Caco-2 (cell line): ENCODE measurements around the gene TANK. TPM values are rescaled to one million over a fixed set of nuclear protein-coding genes. Genes with fewer than 3 reads are reported as not detected.

Source experiments
- BruUV-seq: library from RNA; stranded (reverse); fragments of 400-500 nt; replicated peaks from 2 replicates; lab custom pipeline; 2021; lab: Mats Ljungman, UMichigan
- CTCF ChIA-PET: fragments of 300-600 bp; sonication (Branson Sonifier 250); formaldehyde crosslinking; loops from one replicate; lab custom pipeline; 2022; ENCODE audit warnings: antibody characterized with exemption; lab: Charles Lee
- POLR2A ChIA-PET: fragments of 300-600 bp; sonication (Branson Sonifier 250); formaldehyde crosslinking; loops from one replicate; lab custom pipeline; 2022; ENCODE audit warnings: antibody characterized with exemption; lab: Charles Lee
- DNase-seq, 2 experiments: peaks; one replicate each; pipeline versions ENCODE4 v3.0.0 to v3.0.0-alpha.2; 2020 to 2022
- H3K27me3 ChIP-seq: replicated peaks from 2 replicates; pipeline ENCODE4 v1.6.0; 2011; ENCODE audit warnings: low read length; ENCODE audit not compliant: control insufficient read depth, insufficient read depth
- H3K36me3 ChIP-seq: 2 replicates; pipeline ENCODE4 v1.5.1; 2011; ENCODE audit warnings: low read length; ENCODE audit not compliant: control insufficient read depth, insufficient read depth
- H3K4me1 ChIP-seq: fragments of 250-450 bp; sonication (Bioruptor Pico); 2 replicates; pipeline ENCODE4 v1.5.1; 2020; ENCODE audit warnings: mild to moderate bottlenecking
- H3K4me3 ChIP-seq: 2 replicates; pipeline ENCODE4 v1.5.1; 2011; ENCODE audit warnings: low read depth, mild to moderate bottlenecking, control low read depth, low read length
- H3K9me3 ChIP-seq: fragments of 250-450 bp; sonication (Bioruptor Pico); 2 replicates; pipeline ENCODE4 v1.5.1; 2020; ENCODE audit warnings: mild to moderate bottlenecking, moderate library complexity
- H3K27ac Mint-ChIP-seq: one replicate; pipeline ENCODE4 v1.8.0; 2022; ENCODE audit warnings: mixed read lengths; ENCODE audit not compliant: unreplicated experiment
- H3K27me3 Mint-ChIP-seq: one replicate; pipeline ENCODE4 v1.8.0; 2022; ENCODE audit warnings: mixed read lengths; ENCODE audit not compliant: insufficient read depth, unreplicated experiment
- H3K36me3 Mint-ChIP-seq: one replicate; pipeline ENCODE4 v1.8.0; 2022; ENCODE audit warnings: mild to moderate bottlenecking, mixed read lengths; ENCODE audit not compliant: insufficient read depth, unreplicated experiment
- H3K4me1 Mint-ChIP-seq: one replicate; pipeline ENCODE4 v1.8.0; 2022; ENCODE audit warnings: low read depth, mixed read lengths; ENCODE audit not compliant: unreplicated experiment
- H3K4me3 Mint-ChIP-seq: one replicate; pipeline ENCODE4 v1.8.0; 2022; ENCODE audit warnings: mild to moderate bottlenecking, moderate library complexity, mixed read lengths; ENCODE audit not compliant: unreplicated experiment
- H3K9me3 Mint-ChIP-seq: one replicate; pipeline ENCODE4 v1.8.0; 2022; ENCODE audit warnings: mixed read lengths; ENCODE audit not compliant: unreplicated experiment
- intact Hi-C: fragments of 100-400 bp; cut with micrococcal nuclease; formaldehyde crosslinking; loops from one replicate; pipeline ENCODE4 v1.10.0; 2022; ENCODE audit not compliant: unreplicated experiment
- total RNA-seq: library from RNA; stranded (reverse); gene quantifications from 2 replicates; pipeline ENCODE4 v1.2.3, GENCODE V29; 2022
- TF ChIP-seq, protein P1 (sequence below), 2 experiments: fragments of 200-600 bp in 1 of 2; IDR thresholded peaks; 1 replicate in 1 of 2; 2 replicates in 1 of 2; pipeline versions ENCODE4 v1.5.1 to v1.8.0; 2011 to 2022; ENCODE audit warnings: antibody characterized with exemption in 1 of 2, control low read depth in 1 of 2, inconsistent platforms in 1 of 2, low read depth in 1 of 2, low read length in 1 of 2, mild to moderate bottlenecking in 1 of 2, moderate library complexity in 1 of 2; ENCODE audit not compliant: insufficient read depth in 1 of 2, severe bottlenecking in 1 of 2, unreplicated experiment in 1 of 2

Gene TANK
- total RNA-seq, 1 experiment from 2014 or later = 56.0 TPM

DNA sequence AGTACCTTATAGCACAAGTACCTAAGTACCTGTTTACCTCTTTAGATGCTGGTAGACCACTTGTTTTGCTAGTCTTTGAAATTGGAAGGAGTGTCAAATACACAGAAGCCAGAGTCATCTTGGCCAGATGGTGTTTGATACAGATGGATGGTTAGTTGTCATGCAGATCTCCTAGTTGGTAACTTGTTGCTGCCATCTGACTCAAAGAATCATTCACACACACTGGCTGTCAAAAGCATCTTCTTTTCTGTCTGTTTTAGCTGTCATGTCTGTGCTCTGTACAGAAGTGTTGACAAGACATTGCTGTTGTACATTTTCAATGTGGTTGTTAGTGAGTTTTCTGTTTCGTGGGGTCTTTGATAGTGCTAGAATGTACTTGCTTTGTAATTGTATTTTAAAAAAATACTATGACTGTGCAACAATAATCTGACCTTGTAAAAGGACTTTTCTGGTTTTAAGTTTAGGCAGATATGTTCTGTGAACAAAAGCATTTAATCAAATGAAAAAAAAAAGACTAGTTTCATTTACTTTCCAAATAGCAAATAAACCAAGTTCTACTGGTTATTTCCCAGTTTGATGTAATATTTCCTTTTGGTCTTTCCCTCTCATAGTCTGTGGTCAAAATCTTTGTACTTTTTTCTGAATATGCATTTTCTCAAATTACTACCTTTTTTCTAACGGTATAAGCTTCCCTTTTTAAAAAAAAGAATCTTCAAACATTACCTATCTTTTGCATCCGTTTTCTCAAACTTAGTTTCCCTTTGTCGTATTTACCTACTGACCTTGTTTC is 39.9 kb downstream of the TANK start:
- H3K4me1 Mint-ChIP-seq = no peaks in the 10 kb centered on the region
- Histone ChIP-seq H3K4me3 (no peak overlapping the region), H3K4me1 (no peaks in the 10 kb centered on the region), H3K36me3 (no peaks in the 10 kb centered on the region; the same call in 1 of the 2 replicates), H3K9me3 (no peaks in the 10 kb centered on the region), H3K27me3 (no peaks in the 10 kb centered on the region)
- intact Hi-C loops = no loop called here
- TF ChIP-seq, protein P1, sequence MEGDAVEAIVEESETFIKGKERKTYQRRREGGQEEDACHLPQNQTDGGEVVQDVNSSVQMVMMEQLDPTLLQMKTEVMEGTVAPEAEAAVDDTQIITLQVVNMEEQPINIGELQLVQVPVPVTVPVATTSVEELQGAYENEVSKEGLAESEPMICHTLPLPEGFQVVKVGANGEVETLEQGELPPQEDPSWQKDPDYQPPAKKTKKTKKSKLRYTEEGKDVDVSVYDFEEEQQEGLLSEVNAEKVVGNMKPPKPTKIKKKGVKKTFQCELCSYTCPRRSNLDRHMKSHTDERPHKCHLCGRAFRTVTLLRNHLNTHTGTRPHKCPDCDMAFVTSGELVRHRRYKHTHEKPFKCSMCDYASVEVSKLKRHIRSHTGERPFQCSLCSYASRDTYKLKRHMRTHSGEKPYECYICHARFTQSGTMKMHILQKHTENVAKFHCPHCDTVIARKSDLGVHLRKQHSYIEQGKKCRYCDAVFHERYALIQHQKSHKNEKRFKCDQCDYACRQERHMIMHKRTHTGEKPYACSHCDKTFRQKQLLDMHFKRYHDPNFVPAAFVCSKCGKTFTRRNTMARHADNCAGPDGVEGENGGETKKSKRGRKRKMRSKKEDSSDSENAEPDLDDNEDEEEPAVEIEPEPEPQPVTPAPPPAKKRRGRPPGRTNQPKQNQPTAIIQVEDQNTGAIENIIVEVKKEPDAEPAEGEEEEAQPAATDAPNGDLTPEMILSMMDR (IDR thresholded peaks at IDR 0.05; ENCODE audit: insufficient read depth in 1 of 2, low read depth in 1 of 2, low read length in 1 of 2, severe bottlenecking in 1 of 2, unreplicated experiment in 1 of 2) = no peak
- no peaks in the 10 kb centered on the region for H3K9me3 Mint-ChIP-seq
- CTCF ChIA-PET = no interaction called here
- H3K36me3 Mint-ChIP-seq = no peaks in the 10 kb centered on the region
- no peaks in the 10 kb centered on the region for H3K27me3 Mint-ChIP-seq
- no peak overlapping the region for H3K4me3 Mint-ChIP-seq
- no TSS peak for BruUV-seq
- no peak for DNase-seq
- no peak overlapping the region for H3K27ac Mint-ChIP-seq
- POLR2A ChIA-PET = no interaction called here

- intact Hi-C loops = no loop called here
- POLR2A ChIA-PET = no interaction called here
- no peaks in the 10 kb centered on the region for H3K27me3 Mint-ChIP-seq
- H3K4me1 Mint-ChIP-seq = no peaks in the 10 kb centered on the region
- no peaks in the 10 kb centered on the region for H3K4me1 ChIP-seq
- H3K27me3 ChIP-seq = no peaks in the 10 kb centered on the region
- no peaks in the 10 kb centered on the region for H3K36me3 Mint-ChIP-seq
- CTCF ChIA-PET = no interaction called here
- no peak overlapping the region for H3K27ac Mint-ChIP-seq
- no peak overlapping the region for H3K4me3 ChIP-seq
- no peak for DNase-seq
- BruUV-seq = no TSS peak
- H3K9me3 ChIP-seq = no peaks in the 10 kb centered on the region
- no peaks in the 10 kb centered on the region; the same call in 1 of the 2 replicates for H3K36me3 ChIP-seq
- H3K4me3 Mint-ChIP-seq = no peak overlapping the region
- no peaks in the 10 kb centered on the region for H3K9me3 Mint-ChIP-seq
- TF ChIP-seq, protein P1 (IDR thresholded peaks at IDR 0.05; ENCODE audit: insufficient read depth in 1 of 2, low read depth in 1 of 2, low read length in 1 of 2, severe bottlenecking in 1 of 2, unreplicated experiment in 1 of 2) = no peak
Observed at GRCh38 chr2:161204846-161205245, 44.6 kb downstream of the TANK start.

- intact Hi-C loops = no loop called here
- no peak for DNase-seq
- ChIA-PET CTCF (no interaction called here), POLR2A (no interaction called here)
- Mint-ChIP-seq H3K4me3 (no peak overlapping the region), H3K9me3 (no peaks in the 10 kb centered on the region), H3K27me3 (no peaks in the 10 kb centered on the region), H3K27ac (no peak overlapping the region), H3K4me1 (no peaks in the 10 kb centered on the region), H3K36me3 (no peaks in the 10 kb centered on the region)
- Histone ChIP-seq H3K36me3 (no peaks in the 10 kb centered on the region; the same call in 1 of the 2 replicates), H3K4me1 (no peaks in the 10 kb centered on the region), H3K27me3 (no peaks in the 10 kb centered on the region), H3K4me3 (no peak overlapping the region), H3K9me3 (no peaks in the 10 kb centered on the region)
- no TSS peak for BruUV-seq
- TF ChIP-seq, protein P1 (IDR thresholded peaks at IDR 0.05; ENCODE audit: insufficient read depth in 1 of 2, low read depth in 1 of 2, low read length in 1 of 2, severe bottlenecking in 1 of 2, unreplicated experiment in 1 of 2) = no peak
Observed at GRCh38 chr2:161206471-161207032, 46.3 kb downstream of the TANK start.
